ENCODE measurements around the gene KIAA1328. TPM values are rescaled to one million over a fixed set of nuclear protein-coding genes. Genes with fewer than 3 reads are reported as not detected.

Gene KIAA1328
- total and polyA plus RNA-seq, 8 donors = 1.9 to 21.7 (median 10.7) TPM

DNA sequence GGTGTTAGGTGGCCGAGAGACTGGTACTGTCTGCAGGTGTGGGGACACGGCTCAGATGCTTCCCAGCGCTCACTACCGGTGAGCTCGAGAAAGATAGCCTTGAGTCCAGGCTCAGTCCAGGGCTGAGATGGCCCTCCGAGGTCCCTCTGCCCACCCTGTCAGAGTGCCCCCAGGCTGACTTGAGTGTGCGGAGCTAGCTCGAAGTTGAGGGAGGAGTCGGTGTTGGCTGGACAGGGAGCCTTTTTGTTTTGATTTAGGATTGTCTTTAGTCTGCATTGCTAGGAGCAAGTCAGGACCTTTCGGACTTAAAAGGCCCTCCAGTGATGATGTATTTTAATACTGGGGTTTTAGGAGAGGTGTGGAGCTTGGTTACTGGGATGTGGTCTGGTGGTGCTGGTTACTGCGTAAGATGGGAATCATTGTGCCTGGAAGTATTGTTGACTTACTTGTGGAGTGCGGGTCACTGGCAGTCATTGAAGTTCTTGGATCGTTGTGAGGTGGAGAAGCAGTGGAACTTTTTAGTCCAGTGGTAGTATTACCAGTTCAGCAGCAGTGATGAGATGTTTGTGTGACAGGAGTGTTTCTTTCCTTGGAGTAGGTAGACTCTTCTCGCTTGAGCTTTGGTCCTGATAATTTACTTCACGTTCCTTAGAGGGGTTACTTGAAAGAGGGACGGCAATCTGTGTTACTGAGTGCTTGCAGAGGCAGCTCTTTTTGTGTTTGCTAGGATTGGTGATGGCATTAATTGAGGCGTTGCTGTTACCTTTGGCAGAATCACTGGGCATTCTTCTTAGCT is 633 bp downstream of the KIAA1328 start:
- intact Hi-C loops (cut with DNase I; ENCODE audit: low total_unique reads) = no loop called here
- H3K27ac ChIP-seq = peak overlapping the region; percentile 82 to 92 (median 86)
- H3K9me3 ChIP-seq = no peaks in the 10 kb centered on the region
- peak in 1 of 2 donors; percentile 56 for DNase-seq
- TF ChIP-seq POLR2A (IDR thresholded peaks at IDR 0.05) = no peak
- TF ChIP-seq, protein P1, sequence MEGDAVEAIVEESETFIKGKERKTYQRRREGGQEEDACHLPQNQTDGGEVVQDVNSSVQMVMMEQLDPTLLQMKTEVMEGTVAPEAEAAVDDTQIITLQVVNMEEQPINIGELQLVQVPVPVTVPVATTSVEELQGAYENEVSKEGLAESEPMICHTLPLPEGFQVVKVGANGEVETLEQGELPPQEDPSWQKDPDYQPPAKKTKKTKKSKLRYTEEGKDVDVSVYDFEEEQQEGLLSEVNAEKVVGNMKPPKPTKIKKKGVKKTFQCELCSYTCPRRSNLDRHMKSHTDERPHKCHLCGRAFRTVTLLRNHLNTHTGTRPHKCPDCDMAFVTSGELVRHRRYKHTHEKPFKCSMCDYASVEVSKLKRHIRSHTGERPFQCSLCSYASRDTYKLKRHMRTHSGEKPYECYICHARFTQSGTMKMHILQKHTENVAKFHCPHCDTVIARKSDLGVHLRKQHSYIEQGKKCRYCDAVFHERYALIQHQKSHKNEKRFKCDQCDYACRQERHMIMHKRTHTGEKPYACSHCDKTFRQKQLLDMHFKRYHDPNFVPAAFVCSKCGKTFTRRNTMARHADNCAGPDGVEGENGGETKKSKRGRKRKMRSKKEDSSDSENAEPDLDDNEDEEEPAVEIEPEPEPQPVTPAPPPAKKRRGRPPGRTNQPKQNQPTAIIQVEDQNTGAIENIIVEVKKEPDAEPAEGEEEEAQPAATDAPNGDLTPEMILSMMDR (IDR thresholded peaks at IDR 0.05) = peak in 1 of 7 experiments; percentile 1
- TF ChIP-seq EP300 (IDR thresholded peaks at IDR 0.05) = no peak
- peaks cover 7 to 42% (median 24%) of the 10 kb centered on the region in 4 donors for H3K4me1 ChIP-seq
- H3K4me3 ChIP-seq = peak overlapping the region; percentile 70 to 98 (median 86)
- 5 to 16% (median 11%) methylated on average over 12 to 17 of the region's 17 CpGs for WGBS, 5 donors
- H3K36me3 ChIP-seq = no peaks in the 10 kb centered on the region
- H3K27me3 ChIP-seq = no peaks in the 10 kb centered on the region

DNA sequence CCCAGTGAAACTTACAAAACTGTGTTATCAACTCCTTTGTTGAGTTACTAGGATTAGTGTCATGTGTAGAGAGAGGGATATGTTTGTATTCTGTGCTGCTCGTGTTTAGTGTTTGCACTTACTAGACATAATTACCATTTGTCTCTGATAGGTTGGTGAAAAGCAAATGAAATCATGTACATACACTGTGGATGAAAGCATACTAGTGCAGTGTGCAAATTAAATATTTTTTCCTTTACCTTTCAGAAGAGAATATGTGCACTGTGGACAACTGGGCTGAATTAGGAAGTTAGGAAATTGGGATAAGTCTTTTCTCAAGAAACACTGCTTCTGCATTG is 1.2 kb downstream of the KIAA1328 start:
- Histone ChIP-seq H3K36me3 (peaks cover 0 to 2% (median under 1%) of the 10 kb centered on the region in 4 donors), H3K27me3 (no peaks in the 10 kb centered on the region), H3K27ac (peak overlapping the region in 2 of 5 donors; percentile 84 to 92), H3K4me3 (peak overlapping the region; percentile 70 to 98 (median 86)), H3K9me3 (no peaks in the 10 kb centered on the region), H3K4me1 (peaks cover 7 to 42% (median 24%) of the 10 kb centered on the region in 4 donors)
- 13 to 26% (median 24%) methylated on average over 1 of the region's 1 CpG for WGBS, 5 donors
- intact Hi-C loops (cut with DNase I; ENCODE audit: low total_unique reads) = no loop called here
- no peak for DNase-seq
- TF ChIP-seq POLR2A (IDR thresholded peaks at IDR 0.05) = no peak
- TF ChIP-seq EP300 (IDR thresholded peaks at IDR 0.05) = no peak
- TF ChIP-seq POLR2AphosphoS5 (IDR thresholded peaks at IDR 0.05) = no peak
- TF ChIP-seq, protein P1 (IDR thresholded peaks at IDR 0.05) = no peak

DNA sequence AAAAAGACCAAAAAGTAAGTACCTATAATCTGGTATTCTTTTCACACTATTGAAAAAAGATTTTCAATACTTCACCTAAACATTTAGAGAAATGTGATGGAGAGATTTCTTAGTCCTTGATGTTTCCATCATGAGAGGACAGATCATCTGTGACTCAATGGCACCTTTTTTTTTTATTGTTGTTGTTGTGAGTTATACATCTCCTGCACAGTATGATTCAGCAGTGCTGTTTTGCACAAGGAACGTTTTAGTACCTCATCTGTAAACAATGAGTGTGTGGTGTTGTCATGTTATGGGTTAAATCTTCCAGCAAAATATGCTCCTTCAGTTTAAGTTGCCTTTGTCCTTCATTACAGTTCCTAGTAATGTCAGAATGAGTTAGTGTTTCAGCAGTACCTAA is 2.2 kb downstream of the KIAA1328 start:
- Histone ChIP-seq H3K27ac (no peak overlapping the region), H3K27me3 (no peaks in the 10 kb centered on the region), H3K36me3 (peaks cover 0 to 11% (median 5%) of the 10 kb centered on the region in 4 donors), H3K4me3 (no peak overlapping the region), H3K4me1 (peaks cover 7 to 42% (median 24%) of the 10 kb centered on the region in 4 donors), H3K9me3 (no peaks in the 10 kb centered on the region)
- TF ChIP-seq POLR2A (IDR thresholded peaks at IDR 0.05) (no peak), POLR2AphosphoS5 (IDR thresholded peaks at IDR 0.05) (no peak), EP300 (IDR thresholded peaks at IDR 0.05) (no peak)
- TF ChIP-seq, protein P1 (IDR thresholded peaks at IDR 0.05) = no peak
- intact Hi-C loops (cut with DNase I; ENCODE audit: low total_unique reads) = no loop called here
- no peak for DNase-seq
- 21 to 28% (median 27%) methylated on average over 1 of the region's 1 CpG for WGBS, 5 donors

DNA sequence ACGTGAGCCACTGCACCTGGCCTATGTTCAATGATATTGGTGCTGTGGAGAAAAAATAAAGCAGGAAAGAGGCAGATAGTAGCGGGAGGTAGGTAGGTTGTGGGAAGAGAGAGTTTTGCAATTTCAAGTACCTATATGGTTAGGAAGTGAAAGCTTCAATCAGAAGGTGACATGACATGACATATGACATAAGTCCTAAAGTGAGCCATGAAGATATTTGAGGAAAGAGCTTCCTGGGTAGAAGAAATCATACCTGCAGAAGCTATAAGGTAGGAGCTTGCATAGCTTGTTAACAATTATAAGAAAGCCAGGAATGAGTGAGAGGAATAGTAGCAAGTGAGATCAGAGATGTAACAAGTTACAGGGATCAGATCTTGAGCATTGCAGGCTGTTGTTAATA is 4.2 kb downstream of the KIAA1328 start:
- 90 to 96% (median 91%) methylated on average over 2 of the region's 2 CpGs for WGBS, 5 donors
- intact Hi-C loops (cut with DNase I; ENCODE audit: low total_unique reads) = no loop called here
- TF ChIP-seq, protein P1 (IDR thresholded peaks at IDR 0.05) = no peak
- TF ChIP-seq EP300 (IDR thresholded peaks at IDR 0.05) = no peak
- TF ChIP-seq POLR2AphosphoS5 (IDR thresholded peaks at IDR 0.05) = no peak
- no peak for TF ChIP-seq POLR2A (IDR thresholded peaks at IDR 0.05)
- H3K4me1 ChIP-seq = peaks cover 7 to 30% (median 13%) of the 10 kb centered on the region in 4 donors
- H3K9me3 ChIP-seq = no peaks in the 10 kb centered on the region
- no peak overlapping the region for H3K4me3 ChIP-seq
- H3K27ac ChIP-seq = no peak overlapping the region
- DNase-seq = no peak
- H3K27me3 ChIP-seq = no peaks in the 10 kb centered on the region
- H3K36me3 ChIP-seq = peaks cover 0 to 21% (median 5%) of the 10 kb centered on the region in 4 donors

Measured in stomach (tissue), 9 donors.